ENCODE data around the gene DCAF4.

DNA sequence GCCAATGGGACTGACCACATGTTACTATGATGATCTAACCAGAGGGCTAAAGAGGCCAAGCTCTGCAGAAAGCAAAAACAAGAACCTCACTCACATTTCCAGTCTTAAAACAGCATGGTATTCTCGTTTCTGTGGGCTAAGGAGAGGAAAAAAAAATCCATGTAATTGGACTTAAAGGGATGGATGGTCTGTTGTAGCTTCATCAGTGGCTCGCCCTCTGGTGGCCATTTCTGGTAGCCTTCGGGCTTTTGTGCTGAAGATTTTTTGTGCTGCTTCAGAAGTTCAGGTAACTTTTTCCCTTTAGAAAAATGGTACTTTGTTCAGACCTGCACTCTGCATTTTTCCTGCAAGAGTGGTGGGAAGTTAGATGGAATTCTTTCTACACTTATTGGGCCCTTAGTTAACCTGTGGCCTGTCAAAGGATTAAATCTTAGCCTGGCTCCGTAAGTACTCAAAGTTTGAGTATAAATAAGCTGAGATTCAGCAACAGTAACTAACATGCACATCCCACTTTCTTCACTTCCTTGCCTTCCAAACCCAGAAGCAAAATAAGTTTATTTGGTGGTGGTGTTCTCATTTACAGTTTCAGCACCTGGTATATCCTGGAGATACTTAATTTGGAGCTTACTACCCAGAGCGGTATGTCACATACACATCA is 22.3 kb downstream of the DCAF4 start:
- TF ChIP-seq ZFP30 (CRISPR knock-in tag; IDR thresholded peaks at IDR 0.05) = no peak
- no peak for TF ChIP-seq GLIS3 (CRISPR knock-in tag; IDR thresholded peaks at IDR 0.05)
- TF ChIP-seq, protein P1, sequence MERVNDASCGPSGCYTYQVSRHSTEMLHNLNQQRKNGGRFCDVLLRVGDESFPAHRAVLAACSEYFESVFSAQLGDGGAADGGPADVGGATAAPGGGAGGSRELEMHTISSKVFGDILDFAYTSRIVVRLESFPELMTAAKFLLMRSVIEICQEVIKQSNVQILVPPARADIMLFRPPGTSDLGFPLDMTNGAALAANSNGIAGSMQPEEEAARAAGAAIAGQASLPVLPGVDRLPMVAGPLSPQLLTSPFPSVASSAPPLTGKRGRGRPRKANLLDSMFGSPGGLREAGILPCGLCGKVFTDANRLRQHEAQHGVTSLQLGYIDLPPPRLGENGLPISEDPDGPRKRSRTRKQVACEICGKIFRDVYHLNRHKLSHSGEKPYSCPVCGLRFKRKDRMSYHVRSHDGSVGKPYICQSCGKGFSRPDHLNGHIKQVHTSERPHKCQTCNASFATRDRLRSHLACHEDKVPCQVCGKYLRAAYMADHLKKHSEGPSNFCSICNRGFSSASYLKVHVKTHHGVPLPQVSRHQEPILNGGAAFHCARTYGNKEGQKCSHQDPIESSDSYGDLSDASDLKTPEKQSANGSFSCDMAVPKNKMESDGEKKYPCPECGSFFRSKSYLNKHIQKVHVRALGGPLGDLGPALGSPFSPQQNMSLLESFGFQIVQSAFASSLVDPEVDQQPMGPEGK (CRISPR knock-in tag; IDR thresholded peaks at IDR 0.05; ENCODE audit: borderline replicate concordance) = no peak
- TF ChIP-seq ZFP3 (CRISPR knock-in tag; IDR thresholded peaks at IDR 0.05) = no peak
- TF ChIP-seq, protein P2, sequence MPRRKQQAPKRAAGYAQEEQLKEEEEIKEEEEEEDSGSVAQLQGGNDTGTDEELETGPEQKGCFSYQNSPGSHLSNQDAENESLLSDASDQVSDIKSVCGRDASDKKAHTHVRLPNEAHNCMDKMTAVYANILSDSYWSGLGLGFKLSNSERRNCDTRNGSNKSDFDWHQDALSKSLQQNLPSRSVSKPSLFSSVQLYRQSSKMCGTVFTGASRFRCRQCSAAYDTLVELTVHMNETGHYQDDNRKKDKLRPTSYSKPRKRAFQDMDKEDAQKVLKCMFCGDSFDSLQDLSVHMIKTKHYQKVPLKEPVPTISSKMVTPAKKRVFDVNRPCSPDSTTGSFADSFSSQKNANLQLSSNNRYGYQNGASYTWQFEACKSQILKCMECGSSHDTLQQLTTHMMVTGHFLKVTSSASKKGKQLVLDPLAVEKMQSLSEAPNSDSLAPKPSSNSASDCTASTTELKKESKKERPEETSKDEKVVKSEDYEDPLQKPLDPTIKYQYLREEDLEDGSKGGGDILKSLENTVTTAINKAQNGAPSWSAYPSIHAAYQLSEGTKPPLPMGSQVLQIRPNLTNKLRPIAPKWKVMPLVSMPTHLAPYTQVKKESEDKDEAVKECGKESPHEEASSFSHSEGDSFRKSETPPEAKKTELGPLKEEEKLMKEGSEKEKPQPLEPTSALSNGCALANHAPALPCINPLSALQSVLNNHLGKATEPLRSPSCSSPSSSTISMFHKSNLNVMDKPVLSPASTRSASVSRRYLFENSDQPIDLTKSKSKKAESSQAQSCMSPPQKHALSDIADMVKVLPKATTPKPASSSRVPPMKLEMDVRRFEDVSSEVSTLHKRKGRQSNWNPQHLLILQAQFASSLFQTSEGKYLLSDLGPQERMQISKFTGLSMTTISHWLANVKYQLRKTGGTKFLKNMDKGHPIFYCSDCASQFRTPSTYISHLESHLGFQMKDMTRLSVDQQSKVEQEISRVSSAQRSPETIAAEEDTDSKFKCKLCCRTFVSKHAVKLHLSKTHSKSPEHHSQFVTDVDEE (CRISPR knock-in tag; IDR thresholded peaks at IDR 0.05) = no peak
